Lower leg skin (tissue), 4 donors: ENCODE measurements around the gene DUS2. TPM values are rescaled to one million over a fixed set of nuclear protein-coding genes. Genes with fewer than 3 reads are reported as not detected.
"Not testable (repeated sequence)": the region's sequence is repeated elsewhere in the genome, so short reads cannot be mapped to it uniquely, and the experiment has no call there.

Source experiments
- DNase-seq, 2 donors: peaks; one replicate each; pipeline ENCODE4 v3.0.0-alpha.2; 2019; ENCODE audit warnings: low spot score in 2 of 2
- H3K4me3 ChIP-seq: fragments of 200-600 bp; sonication (generic); 2 replicates; pipeline ENCODE4 v1.5.1; 2017; ENCODE audit warnings: mild to moderate bottlenecking, low read depth; ENCODE audit not compliant: poor library complexity, severe bottlenecking
- CTCF ChIP-seq, 3 donors: fragments of 450-650 bp; IDR thresholded peaks; one replicate each; pipeline ENCODE4 v1.5.1; 2016; ENCODE audit warnings: antibody characterized with exemption in 3 of 3, mild to moderate bottlenecking in 3 of 3, moderate library complexity in 2 of 3
- POLR2A ChIP-seq, 2 donors: fragments of 450-650 bp; IDR thresholded peaks; one replicate each; pipeline ENCODE4 v1.6.1; 2016 to 2017; ENCODE audit warnings: antibody characterized with exemption in 2 of 2, mild to moderate bottlenecking in 1 of 2, moderate library complexity in 1 of 2
- WGBS, 2 donors: methylation state at CpG; one replicate each; pipeline ENCODE4 v1.1.5; 2018; 5-methylcytosine and 5-hydroxymethylcytosine counted together
- intact Hi-C: fragments of 100-400 bp; cut with DNase I; formaldehyde crosslinking; loops from one replicate; pipeline ENCODE4 v1.15.0; 2023; ENCODE audit warnings: low total_unique reads
- total RNA-seq, 4 donors: library from RNA; depleted of rRNA; stranded (reverse); fragments of >200 nt; gene quantifications; one replicate each; pipeline ENCODE4 v1.1.0, GENCODE V29; 2016

Gene DUS2
- total RNA-seq, 4 donors from 2014 or later = 13.7 to 24.0 (median 14.8) TPM

GRCh38 chr16:68091380-68092261 lies 68.5 kb downstream of the DUS2 start:
- H3K4me3 ChIP-seq = no peak overlapping the region
- TF ChIP-seq POLR2A (IDR thresholded peaks at IDR 0.05) (no peak), CTCF (IDR thresholded peaks at IDR 0.05) (no peak)
- intact Hi-C loops = no loop called here
- DNase-seq = no peak
- 63 to 73% methylated on average over 5 of the region's 5 CpGs for WGBS, 2 donors

GRCh38 chr16:68092275-68092674 lies 69.2 kb downstream of the DUS2 start:
- H3K4me3 ChIP-seq, DNase-seq, intact Hi-C loops: not testable (repeated sequence)
- WGBS, 2 donors = 86 to 88% methylated on average over 10 of the region's 10 CpGs

- WGBS, 2 donors = 59 to 71% methylated on average over 5 of the region's 5 CpGs
- intact Hi-C loops = no loop called here
- DNase-seq = no peak
- TF ChIP-seq POLR2A (IDR thresholded peaks at IDR 0.05) (no peak), CTCF (IDR thresholded peaks at IDR 0.05) (peak in 1 of 3 donors; percentile 44)
- H3K4me3 ChIP-seq = no peak overlapping the region
Observed at GRCh38 chr16:68093816-68094613, 70.9 kb downstream of the DUS2 start.

GRCh38 chr16:68094614-68094934 lies 71.5 kb downstream of the DUS2 start:
- intact Hi-C loops = no loop called here
- DNase-seq = no peak
- no peak for TF ChIP-seq CTCF (IDR thresholded peaks at IDR 0.05)
- no peak for TF ChIP-seq POLR2A (IDR thresholded peaks at IDR 0.05)
- H3K4me3 ChIP-seq = no peak overlapping the region
- WGBS, 2 donors = 88 to 89% methylated on average over 4 of the region's 4 CpGs

- WGBS, 2 donors = 96% methylated on average over 2 of the region's 2 CpGs
- TF ChIP-seq CTCF (IDR thresholded peaks at IDR 0.05) (no peak), POLR2A (IDR thresholded peaks at IDR 0.05) (no peak)
- intact Hi-C loops = no loop called here
- H3K4me3 ChIP-seq = no peak overlapping the region
- DNase-seq = no peak
Observed at GRCh38 chr16:68096491-68096890, 73.4 kb downstream of the DUS2 start.

- H3K4me3 ChIP-seq = no peak overlapping the region
- no peak for DNase-seq
- TF ChIP-seq POLR2A (IDR thresholded peaks at IDR 0.05) (no peak), CTCF (IDR thresholded peaks at IDR 0.05) (no peak)
- intact Hi-C loops = no loop called here
Observed at GRCh38 chr16:68097088-68097487, 74.0 kb downstream of the DUS2 start.
